NCI-H1092 treated with DMSO at 0.1 percent for 48 hours (cell line): ENCODE data around the gene ASB1.

Source experiments
- DNase-seq: peaks from one replicate; lab custom pipeline; 2025; lab: John Stamatoyannopoulos, UW

Gene ASB1

GRCh38 chr2:238426568-238427434 is at the start of gene ASB1:
Gene ASB1 (plus strand): TSS chr2:238426927. CDS start chr2:238427071, 144 bp downstream.
- peak; percentile 67 for DNase-seq

GRCh38 chr2:238378230-238379095 is 48.3 kb upstream of the ASB1 start:
- no peak for DNase-seq

GRCh38 chr2:238379096-238379810 is 47.5 kb upstream of the ASB1 start:
- no peak for DNase-seq

GRCh38 chr2:238380336-238380735 is 46.4 kb upstream of the ASB1 start:
- DNase-seq: no peak

- DNase-seq: no peak
Observed at GRCh38 chr2:238380785-238381184, 45.9 kb upstream of the ASB1 start.

GRCh38 chr2:238381341-238382115 is 45.2 kb upstream of the ASB1 start:
- no peak for DNase-seq

GRCh38 chr2:238382381-238382781 is 44.3 kb upstream of the ASB1 start:
- DNase-seq: no peak

GRCh38 chr2:238383135-238383534 is 43.6 kb upstream of the ASB1 start:
- no peak for DNase-seq

- no peak for DNase-seq
Observed at GRCh38 chr2:238383743-238384380, 42.9 kb upstream of the ASB1 start.

GRCh38 chr2:238387332-238387731 is 39.4 kb upstream of the ASB1 start:
- no peak for DNase-seq

GRCh38 chr2:238388794-238389193 is 37.9 kb upstream of the ASB1 start:
- no peak for DNase-seq

GRCh38 chr2:238389988-238390589 is 36.6 kb upstream of the ASB1 start:
- DNase-seq: peak; percentile 85

GRCh38 chr2:238391042-238391689 is 35.6 kb upstream of the ASB1 start:
- peak; percentile 50 for DNase-seq

GRCh38 chr2:238396663-238397062 is 30.1 kb upstream of the ASB1 start:
- DNase-seq: no peak

- DNase-seq: no peak
Observed at GRCh38 chr2:238397356-238397755, 29.4 kb upstream of the ASB1 start.

GRCh38 chr2:238398577-238398976 is 28.1 kb upstream of the ASB1 start:
- no peak for DNase-seq

GRCh38 chr2:238399094-238399493 is 27.6 kb upstream of the ASB1 start:
- no peak for DNase-seq

- no peak for DNase-seq
Observed at GRCh38 chr2:238401551-238401950, 25.2 kb upstream of the ASB1 start.

GRCh38 chr2:238403632-238404405 is 22.9 kb upstream of the ASB1 start:
- DNase-seq: peak; percentile 75
